HepG2 (cell line): ENCODE results near the gene HRC. TPM values are rescaled to one million over a fixed set of nuclear protein-coding genes. Genes with fewer than 3 reads are reported as not detected.

Experiments used
- ATAC-seq: fragments of 200-7000 bp; cut with Tn5 transposase; 3 replicates; pipeline ENCODE4 v1.9.1; 2020; ENCODE audit warnings: mild to moderate bottlenecking, moderate library complexity
- BruUV-seq: library from RNA; stranded (reverse); fragments of 400-500 nt; replicated peaks from 2 replicates; lab custom pipeline; 2021; lab: Mats Ljungman, UMichigan
- CTCF ChIA-PET: fragments of 300-600 bp; formaldehyde crosslinking; extraction: SDS; loops from one replicate; lab custom pipeline; 2021; ENCODE audit warnings: low total read pairs, inconsistent platforms, low intra/inter-chr PET ratio; lab: Yijun Ruan, JAX
- POLR2A ChIA-PET: fragments of 350-600 bp; sonication (Branson Sonifier 250); formaldehyde crosslinking; loops from one replicate; lab custom pipeline; 2020; ENCODE audit warnings: antibody characterized with exemption, inconsistent platforms; lab: Yijun Ruan, JAX
- DNase-seq: peaks from one replicate; pipeline ENCODE4 v3.0.0-alpha.2; 2015; ENCODE audit warnings: low spot score
- FAIRE-seq: peaks from 3 replicates; lab custom pipeline; 2011; peaks lifted over from hg19 to GRCh38; lab: Jason Lieb, UNC
- H2AFZ ChIP-seq: one replicate; pipeline ENCODE4 v1.6.1; 2011; ENCODE audit warnings: low read length, inconsistent platforms
- H3K27ac ChIP-seq: fragments of 300-600 bp; 3 replicates; pipeline ENCODE4 v1.8.0; 2011; ENCODE audit warnings: mixed run types, mild to moderate bottlenecking, mixed read lengths, low read length, inconsistent platforms; ENCODE audit not compliant: insufficient read depth; ENCODE audit errors: extremely low read length
- H3K27me3 ChIP-seq, 2 experiments: fragments of 200-600 bp in 1 of 2; 2 replicates in 1 of 2; 3 replicates in 1 of 2; pipeline versions ENCODE4 v1.6.0 to v1.8.0; 2011; ENCODE audit warnings: low read length in 2 of 2, mild to moderate bottlenecking in 2 of 2, moderate library complexity in 2 of 2, inconsistent platforms in 1 of 2; ENCODE audit not compliant: insufficient read depth in 2 of 2, control insufficient read depth in 1 of 2
- H3K36me3 ChIP-seq, 2 experiments: fragments of 200-600 bp in 1 of 2; replicated peaks in 1 of 2; 2 replicates in 1 of 2; 3 replicates in 1 of 2; pipeline versions ENCODE4 v1.5.1 to v1.8.0; 2011; ENCODE audit warnings: low read length in 2 of 2, inconsistent platforms in 1 of 2; ENCODE audit not compliant: insufficient read depth in 2 of 2, control insufficient read depth in 1 of 2
- H3K4me1 ChIP-seq: 2 replicates; pipeline ENCODE4 v1.5.1; 2012; ENCODE audit warnings: low read length, inconsistent platforms; ENCODE audit not compliant: insufficient read depth
- H3K4me2 ChIP-seq: 2 replicates; pipeline ENCODE4 v1.6.0; 2011; ENCODE audit warnings: low read depth, low read length, inconsistent platforms
- H3K4me3 ChIP-seq, 3 experiments: fragments of 200-600 bp in 1 of 3; sonication (generic), shearing (Covaris generic) in 1 of 3; replicated peaks in 1 of 3; 2 replicates each; pipeline ENCODE4 v1.5.1; 2011 to 2016; ENCODE audit warnings: low read length in 3 of 3, inconsistent platforms in 2 of 3, low read depth in 2 of 3, mild to moderate bottlenecking in 2 of 3, control low read depth in 1 of 3, mixed read lengths in 1 of 3; ENCODE audit not compliant: insufficient read depth in 1 of 3
- H3K79me2 ChIP-seq: one replicate; pipeline ENCODE4 v1.6.1; 2011; ENCODE audit warnings: low read length, inconsistent platforms; ENCODE audit not compliant: insufficient read depth
- H3K9ac ChIP-seq: 2 replicates; pipeline ENCODE4 v1.6.0; 2011; ENCODE audit warnings: mild to moderate bottlenecking, low read depth, low read length, inconsistent platforms; ENCODE audit not compliant: insufficient read depth
- H3K9me3 ChIP-seq: 2 replicates; pipeline ENCODE4 v1.5.1; 2012; ENCODE audit warnings: mild to moderate bottlenecking, low read length
- H4K20me1 ChIP-seq: 2 replicates; pipeline ENCODE4 v1.6.0; 2011; ENCODE audit warnings: inconsistent platforms, mild to moderate bottlenecking, low read length, moderate library complexity; ENCODE audit not compliant: insufficient read depth
- ETV5 ChIP-seq: IDR thresholded peaks from 2 replicates; pipeline ENCODE4 v1.6.1; 2018; ENCODE audit warnings: missing biosample characterization, missing genetic modification reagents, inconsistent platforms, borderline replicate concordance
- MYNN ChIP-seq: sonication (generic); formaldehyde crosslinking; IDR thresholded peaks from 2 replicates; pipeline ENCODE4 v1.4.0; 2020; ENCODE audit warnings: mild to moderate bottlenecking, low read depth, missing genetic modification reagents
- PAX8 ChIP-seq: sonication (generic); formaldehyde crosslinking; IDR thresholded peaks from 2 replicates; pipeline ENCODE4 v1.8.0; 2022; ENCODE audit warnings: mild to moderate bottlenecking, missing genetic modification reagents, borderline replicate concordance
- ZNF543 ChIP-seq: sonication (generic); formaldehyde crosslinking; IDR thresholded peaks from 2 replicates; pipeline ENCODE4 v1.4.0; 2020; ENCODE audit warnings: mild to moderate bottlenecking, missing genetic modification reagents
- ZNF569 ChIP-seq: sonication (generic); formaldehyde crosslinking; IDR thresholded peaks from 2 replicates; pipeline ENCODE4 v1.5.0; 2020; ENCODE audit warnings: mild to moderate bottlenecking, missing genetic modification reagents, moderate library complexity, borderline replicate concordance
- WGBS: methylation state at CpG from one replicate; pipeline ENCODE4 v1.1.6; 2017; ENCODE audit warnings: low lambda C conversion rate; 5-methylcytosine and 5-hydroxymethylcytosine counted together
- in situ Hi-C: cut with HindIII; loops from 2 replicates; pipeline ENCODE4 v1.10.0; 2017; ENCODE audit warnings: low pct_unique_long_range_greater_than_20kb; ENCODE audit not compliant: extremely low pct_ligation_motif_present
- intact Hi-C: fragments of 100-400 bp; cut with micrococcal nuclease; formaldehyde crosslinking; loops from one replicate; pipeline ENCODE4 v1.10.0; 2022; ENCODE audit not compliant: unreplicated experiment
- polyA plus RNA-seq, 8 experiments: library from polyadenylated mRNA; depleted of rRNA in 3 of 8; stranded (reverse) in 7 of 8; unstranded in 1 of 8; fragments of >200 nt; fragmentation: Illumina TruSeq in 4 of 8; extraction: Trizol in 4 of 8; gene quantifications; 2 replicates each; pipeline versions ENCODE4 v1.2.1 to v1.2.3, GENCODE V29; 2011 to 2016; ENCODE audit warnings: low read depth in 4 of 8, missing spikeins in 1 of 8, mixed read lengths in 1 of 8; ENCODE audit not compliant: insufficient read depth in 1 of 8
- total RNA-seq, 5 experiments: library from RNA; depleted of rRNA; stranded (reverse); fragments of >200 nt; fragmentation: Illumina TruSeq; extraction: Trizol; gene quantifications; 2 replicates each; pipeline ENCODE4 v1.2.3, GENCODE V29; 2016; ENCODE audit warnings: low read depth in 1 of 5
- TF ChIP-seq, protein P1 (sequence below), 2 experiments: sonication (generic) in 1 of 2; formaldehyde crosslinking in 1 of 2; IDR thresholded peaks; 2 replicates each; pipeline versions ENCODE4 v1.6.1 to v1.9.0; 2014 to 2022; ENCODE audit warnings: antibody characterized with exemption in 1 of 2, borderline replicate concordance in 1 of 2, inconsistent platforms in 1 of 2, low read depth in 1 of 2, missing genetic modification reagents in 1 of 2

Gene HRC
- total and polyA plus RNA-seq, 2 of the 13 experiments (the other 11 are each of a cell fraction or from before 2014, with no cell fraction given), result 3.6 to 15.4 TPM

DNA sequence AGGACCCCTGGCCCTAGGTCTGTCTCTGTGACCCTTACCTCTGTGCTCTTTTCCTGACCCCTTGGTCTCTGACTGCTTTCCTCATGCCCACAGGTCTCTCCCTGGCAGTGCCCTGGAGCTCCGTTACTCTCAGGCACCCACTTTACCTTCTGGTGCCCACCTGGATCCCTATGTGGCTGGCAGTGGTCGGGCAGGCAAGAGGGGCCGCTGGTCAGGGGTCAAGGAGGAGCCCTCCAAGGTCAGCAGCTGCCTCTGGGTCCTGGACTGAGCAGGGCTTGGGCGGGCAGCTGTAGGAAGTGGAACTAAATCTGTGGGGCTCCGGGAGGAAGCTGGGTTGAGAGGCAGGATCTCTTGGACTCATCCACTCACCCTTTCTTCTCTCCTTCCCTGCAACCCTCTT, 19.5 kb downstream of the HRC start:
- DNase-seq (no peak), FAIRE-seq (no peak), ATAC-seq (no peak)
- H3K4me2 ChIP-seq, result no peak overlapping the region
- BruUV-seq, result no TSS peak
- ChIA-PET POLR2A (no interaction called here), CTCF (no interaction called here)
- H3K36me3 ChIP-seq, result peaks cover 3 to 5% of the 10 kb centered on the region in 2 experiments; a peak in 2 of 5 replicates
- no peak overlapping the region for H2AFZ ChIP-seq
- 95% methylated on average over 5 of the region's 5 CpGs for WGBS
- intact Hi-C loops (no loop called here), in situ Hi-C loops (no loop called here)
- H4K20me1 ChIP-seq, result no peaks in the 10 kb centered on the region
- no peaks in the 10 kb centered on the region for H3K4me1 ChIP-seq
- no peak overlapping the region for H3K4me3 ChIP-seq
- H3K9ac ChIP-seq, result no peak overlapping the region
- H3K9me3 ChIP-seq, result no peaks in the 10 kb centered on the region
- H3K27me3 ChIP-seq, result no peaks in the 10 kb centered on the region
- no peak for TF ChIP-seq PAX8 (CRISPR knock-in tag)
- no peak for TF ChIP-seq ETV5 (CRISPR knock-in tag)
- no peak for TF ChIP-seq ZNF569 (CRISPR knock-in tag)
- TF ChIP-seq ZNF543 (CRISPR knock-in tag), result no peak
- TF ChIP-seq, protein P1, sequence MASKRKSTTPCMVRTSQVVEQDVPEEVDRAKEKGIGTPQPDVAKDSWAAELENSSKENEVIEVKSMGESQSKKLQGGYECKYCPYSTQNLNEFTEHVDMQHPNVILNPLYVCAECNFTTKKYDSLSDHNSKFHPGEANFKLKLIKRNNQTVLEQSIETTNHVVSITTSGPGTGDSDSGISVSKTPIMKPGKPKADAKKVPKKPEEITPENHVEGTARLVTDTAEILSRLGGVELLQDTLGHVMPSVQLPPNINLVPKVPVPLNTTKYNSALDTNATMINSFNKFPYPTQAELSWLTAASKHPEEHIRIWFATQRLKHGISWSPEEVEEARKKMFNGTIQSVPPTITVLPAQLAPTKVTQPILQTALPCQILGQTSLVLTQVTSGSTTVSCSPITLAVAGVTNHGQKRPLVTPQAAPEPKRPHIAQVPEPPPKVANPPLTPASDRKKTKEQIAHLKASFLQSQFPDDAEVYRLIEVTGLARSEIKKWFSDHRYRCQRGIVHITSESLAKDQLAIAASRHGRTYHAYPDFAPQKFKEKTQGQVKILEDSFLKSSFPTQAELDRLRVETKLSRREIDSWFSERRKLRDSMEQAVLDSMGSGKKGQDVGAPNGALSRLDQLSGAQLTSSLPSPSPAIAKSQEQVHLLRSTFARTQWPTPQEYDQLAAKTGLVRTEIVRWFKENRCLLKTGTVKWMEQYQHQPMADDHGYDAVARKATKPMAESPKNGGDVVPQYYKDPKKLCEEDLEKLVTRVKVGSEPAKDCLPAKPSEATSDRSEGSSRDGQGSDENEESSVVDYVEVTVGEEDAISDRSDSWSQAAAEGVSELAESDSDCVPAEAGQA (IDR thresholded peaks at IDR 0.05; ENCODE audit: low read depth), result no peak
- TF ChIP-seq, protein P1 (CRISPR knock-in tag; IDR thresholded peaks at IDR 0.05; ENCODE audit: borderline replicate concordance), result no peak
- no peak for TF ChIP-seq MYNN (CRISPR knock-in tag)
- no peak overlapping the region for H3K27ac ChIP-seq
- no peaks in the 10 kb centered on the region for H3K79me2 ChIP-seq
